NCI-H2227 (cell line): Measurements from ENCODE around the gene SMC3.
"Not testable (repeated sequence)": the region's sequence is repeated elsewhere in the genome, so short reads cannot be mapped to it uniquely, and the experiment has no call there.

Source experiments
- DNase-seq: peaks from one replicate; lab custom pipeline; 2025; ENCODE audit not compliant: unreplicated experiment; lab: John Stamatoyannopoulos, UW

The SMC3 gene

GRCh38 chr10:110576220-110576619, 8.7 kb downstream of the SMC3 start:
- DNase-seq: no peak

DNA sequence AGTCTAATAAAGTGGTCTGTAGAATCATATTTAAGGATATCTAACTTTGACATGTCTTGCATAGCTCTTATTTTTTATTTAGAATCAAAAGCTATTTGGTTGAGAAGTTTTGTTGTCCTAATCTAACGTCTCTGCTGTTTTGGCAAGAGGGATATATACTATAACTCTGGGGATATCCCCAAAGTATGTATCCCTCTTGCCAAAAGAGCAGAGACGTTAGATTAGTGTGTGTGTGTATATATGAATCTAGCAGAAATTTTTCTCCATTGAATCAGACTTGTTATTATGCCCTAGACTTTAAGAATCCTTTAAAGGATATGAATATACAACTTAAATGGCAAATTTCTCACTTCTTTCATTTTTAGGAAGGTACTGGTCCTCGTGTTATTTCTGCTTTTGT, 9.6 kb downstream of the SMC3 start:
- DNase-seq: no peak

DNA sequence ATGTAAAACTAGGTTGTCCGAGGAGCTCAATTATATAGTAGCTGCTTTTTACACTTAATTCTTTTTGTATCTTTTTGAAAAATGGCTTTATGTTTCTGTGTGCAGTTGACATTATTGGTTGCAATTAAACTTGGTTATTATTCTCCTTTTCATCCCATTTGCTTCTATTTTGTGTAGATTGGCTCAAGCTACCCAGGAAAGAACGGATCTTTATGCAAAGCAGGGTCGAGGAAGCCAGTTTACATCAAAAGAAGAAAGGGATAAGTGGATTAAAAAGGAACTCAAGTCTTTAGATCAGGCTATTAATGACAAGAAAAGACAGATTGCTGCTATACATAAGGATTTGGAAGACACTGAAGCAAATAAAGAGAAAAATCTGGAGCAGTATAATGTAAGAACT, 16.5 kb downstream of the SMC3 start:
- no peak for DNase-seq

DNA sequence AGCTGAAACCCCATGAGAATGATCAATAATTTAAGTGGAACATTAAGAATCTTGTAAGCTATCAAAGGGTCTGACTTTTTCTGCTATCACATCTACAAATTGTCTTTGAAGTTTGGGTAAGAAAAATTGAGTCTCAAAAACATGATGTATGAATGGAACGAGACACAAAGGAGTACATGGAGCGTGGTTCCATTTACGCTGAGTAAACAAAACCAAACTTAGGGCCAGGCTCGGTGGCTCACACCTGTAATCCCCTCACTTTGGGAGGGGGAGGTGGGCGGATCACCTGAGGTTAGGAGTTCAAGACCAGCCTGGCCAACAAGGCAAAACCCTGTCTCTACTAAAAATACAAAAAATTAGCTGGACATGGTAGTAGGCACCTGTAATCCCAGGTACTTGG, 24.3 kb downstream of the SMC3 start:
- DNase-seq: no peak

DNA sequence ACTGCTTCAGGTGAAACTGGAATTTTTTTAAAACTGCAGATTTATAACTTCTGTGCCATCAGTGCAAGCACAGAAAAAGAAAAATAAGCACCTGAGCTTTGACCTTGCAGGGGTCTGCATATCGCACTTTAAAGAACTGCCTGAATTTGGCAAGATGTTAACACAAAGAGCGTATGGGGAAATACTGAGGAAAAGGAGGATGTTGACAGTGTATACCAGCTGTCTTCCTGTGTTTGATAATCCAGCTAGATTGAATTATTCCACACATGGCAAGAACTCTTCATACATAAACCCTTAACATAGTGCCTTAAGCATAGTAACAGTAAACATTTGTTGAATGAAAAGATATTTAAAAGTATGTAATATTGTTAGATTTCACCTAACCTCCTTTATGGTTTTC, 30.0 kb downstream of the SMC3 start:
- DNase-seq: no peak

DNA sequence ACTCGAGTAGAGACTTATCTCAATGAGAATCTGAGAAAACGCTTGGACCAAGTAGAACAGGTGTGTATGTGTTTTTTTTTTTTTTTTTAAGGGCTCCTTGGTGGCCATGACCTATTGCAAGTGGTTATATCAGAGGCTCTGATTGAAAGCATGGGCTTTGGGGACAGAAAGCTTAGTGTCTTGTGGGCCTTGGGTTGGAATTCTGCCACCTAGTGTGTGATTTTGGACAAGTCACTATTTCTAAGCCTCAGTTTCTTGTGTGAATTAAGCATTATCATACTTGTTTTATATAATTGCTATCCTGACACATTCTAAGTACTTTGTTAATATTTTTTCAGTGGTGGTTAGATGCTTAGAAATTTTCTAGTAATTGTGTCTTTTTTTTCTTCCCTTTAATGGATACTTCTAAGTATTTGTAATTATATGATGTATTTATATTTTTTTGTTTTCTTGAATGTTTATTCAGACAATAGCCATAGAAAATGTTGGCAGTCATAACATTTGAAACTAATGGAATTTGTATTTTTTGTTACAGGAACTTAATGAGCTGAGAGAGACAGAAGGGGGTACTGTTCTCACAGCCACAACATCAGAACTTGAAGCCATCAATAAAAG, 33.1 kb downstream of the SMC3 start:
- DNase-seq: peak; percentile 53

- DNase-seq: no peak
Observed at GRCh38 chr10:110601581-110601980, 34.1 kb downstream of the SMC3 start.

GRCh38 chr10:110608087-110608486, 40.6 kb downstream of the SMC3 start:
- no peak for DNase-seq

DNA sequence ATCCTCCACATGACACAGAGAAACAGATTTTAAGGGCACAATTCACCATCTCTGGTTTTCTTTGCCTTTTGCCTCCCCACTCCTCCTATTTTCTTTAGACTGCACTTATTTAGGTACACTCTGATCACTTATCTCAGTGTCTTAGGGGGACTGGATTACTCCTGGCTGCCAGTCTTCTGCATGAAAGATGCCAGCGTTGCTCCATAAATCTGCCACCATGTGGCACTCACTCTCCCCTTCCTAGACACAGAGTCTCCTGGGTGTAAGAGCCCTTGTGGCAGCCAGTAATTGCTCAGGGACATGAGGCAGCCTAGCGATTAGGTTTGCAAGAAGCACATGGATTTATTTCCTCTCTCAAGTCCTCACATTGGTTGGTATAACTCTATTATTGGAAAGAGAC, 42.1 kb downstream of the SMC3 start:
- DNase-seq: peak; percentile 63

DNA sequence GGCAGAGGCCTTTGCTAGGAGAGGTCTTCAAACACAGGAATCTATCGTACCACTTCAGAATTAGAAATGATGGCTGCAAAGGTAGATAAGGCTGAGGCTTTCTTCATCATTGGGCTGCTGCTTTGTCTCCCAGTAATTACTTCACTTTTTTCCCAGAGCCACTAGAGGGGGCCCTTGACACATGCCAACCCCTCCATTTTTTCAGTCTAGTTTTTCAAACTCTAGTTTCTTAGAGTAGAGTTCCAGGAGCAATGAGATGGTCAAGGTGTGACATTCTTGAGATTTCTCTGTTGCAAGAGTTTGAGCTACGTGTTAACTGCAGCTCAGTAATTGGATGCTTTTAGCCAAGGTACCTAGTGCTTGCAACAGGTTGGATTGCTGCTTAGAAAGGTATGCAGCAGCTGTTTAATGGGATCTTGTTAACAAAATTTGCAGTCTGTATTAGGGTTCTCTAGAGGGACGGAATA, 42.8 kb downstream of the SMC3 start:
- DNase-seq: peak; percentile 59

- not testable (repeated sequence) for DNase-seq
Observed at GRCh38 chr10:110610781-110611180, 43.3 kb downstream of the SMC3 start.

- DNase-seq: no peak
Observed at GRCh38 chr10:110612087-110612486, 44.6 kb downstream of the SMC3 start.

DNA sequence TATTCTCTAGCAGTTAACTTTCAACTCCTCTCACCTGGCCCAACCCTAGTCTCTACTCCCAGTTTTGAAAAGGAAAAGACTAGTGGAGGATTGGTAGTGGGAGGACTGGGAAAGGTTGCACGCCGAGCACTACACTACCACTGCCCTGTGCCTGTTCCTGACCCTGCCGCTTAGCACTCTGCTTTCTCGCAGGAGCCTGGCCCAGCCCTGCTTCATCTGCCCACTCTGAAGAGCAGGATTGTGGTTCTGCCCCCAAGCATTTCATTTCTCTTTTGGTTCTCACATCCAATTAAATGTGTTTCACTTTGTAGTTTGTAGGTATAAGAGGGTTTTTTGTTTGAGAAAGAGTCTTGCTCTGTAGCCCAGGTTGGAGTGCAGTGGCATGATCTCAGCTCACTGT, 45.1 kb downstream of the SMC3 start:
- DNase-seq: no peak

GRCh38 chr10:110613341-110613995, 46.0 kb downstream of the SMC3 start:
- DNase-seq: peak; percentile 12

DNA sequence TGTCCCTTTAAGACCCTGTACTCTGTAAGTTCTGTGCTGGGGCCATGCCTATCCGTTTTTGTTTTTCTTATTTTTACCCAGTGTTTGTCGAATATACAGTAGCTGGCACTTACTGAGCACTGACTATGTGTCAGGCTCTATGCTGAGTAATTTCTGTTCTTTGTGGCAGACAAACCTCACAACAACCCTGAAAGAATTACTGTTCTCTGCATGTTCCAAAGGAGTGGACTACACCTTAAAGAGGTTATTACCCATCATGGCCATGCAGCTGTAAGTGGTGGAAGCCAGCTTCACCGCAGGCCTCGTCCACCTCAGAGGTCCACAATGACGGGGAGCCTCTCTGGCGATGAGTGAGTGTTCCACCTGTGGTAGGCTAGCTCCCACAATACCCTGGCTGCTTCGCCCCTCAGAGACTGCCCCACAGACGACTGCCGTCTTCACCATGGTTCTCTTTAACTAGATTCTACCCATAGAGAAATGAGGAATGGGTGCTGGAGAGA, 46.6 kb downstream of the SMC3 start:
- no peak for DNase-seq

- DNase-seq: no peak
Observed at GRCh38 chr10:110615057-110615747, 47.7 kb downstream of the SMC3 start.

GRCh38 chr10:110616493-110617033, 49.1 kb downstream of the SMC3 start:
- no peak for DNase-seq

GRCh38 chr10:110617425-110618229, 50.1 kb downstream of the SMC3 start:
- DNase-seq: no peak

DNA sequence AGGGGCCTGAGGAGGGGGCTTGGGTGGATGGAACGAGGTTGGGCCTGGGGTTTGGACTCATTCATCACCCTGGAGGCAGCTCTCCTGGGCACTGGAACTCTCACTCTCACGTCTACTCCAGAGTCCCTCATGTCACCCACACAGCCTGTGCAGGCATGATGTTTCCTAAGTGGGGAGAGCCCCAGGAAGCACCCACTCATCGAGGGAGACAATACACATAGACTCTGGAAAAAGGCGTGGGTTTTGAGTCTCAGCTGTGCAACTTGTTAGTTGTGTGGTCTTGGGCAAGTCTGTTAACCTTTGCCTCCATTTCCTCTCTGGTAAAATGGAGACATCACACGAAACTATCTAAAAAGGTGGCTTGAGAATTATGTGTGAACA, 50.7 kb downstream of the SMC3 start:
- DNase-seq: no peak

DNA sequence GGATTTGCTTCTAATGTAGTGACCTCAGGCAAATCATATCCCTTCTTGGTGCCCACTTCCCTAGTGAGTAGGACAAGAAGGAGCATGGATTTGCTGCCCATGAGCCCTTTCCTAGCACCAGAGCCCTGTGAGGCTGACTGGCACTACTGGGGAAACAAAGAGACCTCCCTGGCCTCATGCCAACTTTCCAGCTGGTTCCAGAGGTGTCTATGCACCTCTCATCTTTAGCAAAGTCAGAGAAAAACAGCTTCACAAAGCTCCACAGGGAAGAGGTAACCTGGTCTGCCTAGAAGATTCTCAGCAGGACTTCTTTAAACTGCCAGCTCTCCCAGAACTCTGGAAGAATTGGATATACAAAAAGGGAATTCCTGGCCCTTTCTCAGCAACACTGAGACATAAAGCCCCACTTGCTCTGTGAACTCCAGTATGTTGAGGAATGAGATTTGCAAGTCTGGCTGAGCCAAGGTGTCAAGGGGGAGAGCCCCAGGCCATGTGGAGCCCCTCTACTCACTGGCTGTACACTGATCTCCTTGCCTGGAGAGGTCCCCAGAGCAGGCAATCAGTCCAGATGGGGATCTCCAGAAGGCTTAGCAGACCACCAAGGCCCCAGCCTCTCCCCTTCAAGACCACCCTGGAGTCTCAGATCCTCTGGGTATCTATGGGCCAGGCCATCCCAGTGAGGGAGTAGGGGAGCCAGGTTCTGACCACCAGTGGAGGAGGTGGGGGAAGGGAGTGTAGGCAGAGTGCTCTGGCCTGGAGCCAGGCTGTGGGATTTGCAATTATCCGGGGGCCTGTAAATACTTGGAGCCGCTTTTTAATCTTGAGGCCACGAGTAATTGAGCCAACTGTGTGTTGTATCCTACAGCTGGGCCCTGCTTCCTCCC, 52.3 kb downstream of the SMC3 start:
- peak; percentile 26 for DNase-seq
